Lung microvascular endothelial cell (primary cell): Measurements from ENCODE around the gene GGA2. TPM values are rescaled to one million over a fixed set of nuclear protein-coding genes. Genes with fewer than 3 reads are reported as not detected.
A peak's percentile ranks its signal among the peaks of the same experiment; 100 is the strongest.
"Not testable (repeated sequence)": the region's sequence is repeated elsewhere in the genome, so short reads cannot be mapped to it uniquely, and the experiment has no call there.

ENCODE experiments used
- DNase-seq, 2 donors: peaks; one replicate each; pipeline versions ENCODE4 v3.0.0 to v3.0.0-alpha.2; 2010; ENCODE audit warnings: low read depth in 2 of 2
- total RNA-seq: library from RNA; depleted of rRNA; stranded (reverse); fragments of >200 nt; gene quantifications from 2 replicates; pipeline ENCODE4 v1.2.1, GENCODE V29; 2014

The GGA2 gene
- total RNA-seq, 1 donor from 2014 or later: 28.4 TPM

DNA sequence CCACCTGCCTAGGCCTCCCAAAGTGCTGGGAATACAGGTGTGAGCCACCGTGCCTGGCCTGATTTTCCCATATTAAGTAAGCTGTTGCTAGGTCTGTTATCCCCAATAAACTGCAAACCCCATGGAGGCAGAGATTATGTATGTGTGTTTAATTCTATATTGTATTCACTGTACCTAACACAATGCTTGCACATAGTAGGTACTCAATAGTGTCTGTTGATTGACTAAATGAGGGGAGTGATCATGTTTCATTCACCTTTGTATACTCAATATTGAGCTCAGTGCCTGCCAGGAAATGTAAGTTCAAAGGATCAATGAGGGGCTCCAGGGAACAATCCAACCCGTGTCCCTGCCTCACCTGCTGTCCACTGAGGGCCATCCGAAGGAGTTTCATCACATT lies 14.6 kb upstream of the GGA2 start:
- no peak for DNase-seq

DNA sequence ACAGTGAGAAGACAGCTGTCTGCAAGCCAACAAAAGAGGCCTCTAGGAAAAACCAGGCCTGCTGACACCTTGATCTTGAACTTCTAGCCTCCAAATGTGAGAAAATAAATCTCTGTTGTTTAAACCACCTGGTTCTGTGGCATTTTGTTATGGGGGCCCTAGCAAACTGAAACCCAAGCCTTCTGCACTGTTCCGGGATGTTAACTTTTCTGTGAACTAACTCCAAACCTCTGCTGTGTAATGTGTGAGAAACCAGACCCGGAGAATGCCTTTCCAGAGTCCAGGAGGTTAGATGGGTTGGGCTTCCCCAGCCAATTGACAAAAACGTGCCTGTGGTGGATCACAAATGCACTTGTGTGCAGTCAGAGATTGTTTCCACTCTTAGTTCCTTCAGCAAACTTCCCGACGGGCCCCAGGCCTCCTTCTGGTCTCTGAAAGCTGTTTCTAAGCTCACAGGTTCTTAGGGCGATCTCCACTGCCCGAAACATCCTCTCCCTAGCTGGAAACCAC lies 13.6 kb upstream of the GGA2 start:
- no peak for DNase-seq

DNA sequence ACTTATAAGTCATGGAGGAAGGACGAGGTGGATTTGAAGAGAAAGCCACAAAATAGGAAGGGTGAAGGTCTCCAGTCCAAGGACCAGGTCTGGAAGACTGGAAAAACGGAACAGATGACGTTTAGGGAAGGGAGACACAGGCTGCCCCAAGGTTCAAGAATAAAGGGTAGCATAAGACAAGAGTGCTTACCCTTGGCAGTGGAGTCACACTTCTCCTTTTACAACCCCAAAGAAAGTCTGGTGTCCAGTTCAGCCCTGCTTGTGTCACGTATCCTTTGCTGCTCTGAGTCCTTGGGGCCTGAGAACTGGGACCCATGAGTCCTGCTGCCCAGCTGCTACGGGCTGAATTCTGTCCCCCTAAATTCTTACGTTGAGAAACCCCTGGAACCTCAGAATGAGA lies 13.0 kb upstream of the GGA2 start:
- DNase-seq: no peak

DNA sequence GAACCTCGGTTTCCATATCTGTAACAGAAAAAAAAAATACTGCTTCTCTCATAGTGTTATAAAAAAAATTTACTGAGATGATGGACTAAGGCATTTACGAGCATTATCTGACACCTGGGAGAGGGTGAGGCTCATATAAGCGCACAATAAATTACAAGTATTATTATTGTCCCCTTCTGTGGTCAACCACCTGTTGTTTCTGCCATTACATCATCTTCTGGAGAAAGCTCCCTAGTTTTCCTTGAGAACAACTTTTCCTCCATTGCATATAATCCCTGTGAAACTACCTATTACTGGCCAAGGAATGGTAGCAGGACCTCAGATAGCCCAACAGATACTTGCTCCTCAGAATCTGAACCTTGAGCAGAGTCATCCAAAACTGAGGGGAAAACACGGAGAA lies 11.7 kb upstream of the GGA2 start:
- no peak for DNase-seq

DNA sequence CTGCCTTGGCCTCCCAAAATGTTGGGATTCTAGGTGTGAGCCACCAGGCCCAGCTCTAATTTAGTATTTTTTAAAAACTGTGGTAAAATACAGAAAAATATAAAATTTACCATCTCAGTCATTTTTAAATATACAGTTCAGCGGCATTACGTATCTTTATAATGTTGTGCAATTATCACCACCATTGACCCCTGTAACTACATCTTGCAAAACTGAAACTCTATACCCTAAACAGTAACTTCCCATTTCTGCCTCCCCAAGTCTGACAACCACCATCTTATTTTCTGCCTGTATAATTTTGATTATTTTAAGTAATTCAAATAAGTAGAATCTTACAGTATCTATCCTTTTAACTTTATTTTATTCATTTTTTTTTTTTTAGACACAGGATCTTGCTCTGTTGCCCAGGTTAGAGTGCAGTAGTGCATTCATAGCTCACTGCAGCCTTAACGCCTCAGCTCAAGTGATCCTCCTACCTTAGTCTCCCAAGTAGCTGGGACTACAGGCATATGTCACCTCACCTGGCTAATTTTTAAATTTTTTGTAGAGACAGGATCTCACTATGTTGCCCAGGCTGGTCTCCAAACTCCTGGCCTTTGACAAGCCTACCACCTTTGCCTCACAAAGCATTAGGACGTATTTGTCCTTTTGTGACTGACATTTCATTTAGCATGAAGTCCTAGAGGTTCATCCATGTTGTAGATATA lies 10.9 kb upstream of the GGA2 start:
- DNase-seq: no peak

DNA sequence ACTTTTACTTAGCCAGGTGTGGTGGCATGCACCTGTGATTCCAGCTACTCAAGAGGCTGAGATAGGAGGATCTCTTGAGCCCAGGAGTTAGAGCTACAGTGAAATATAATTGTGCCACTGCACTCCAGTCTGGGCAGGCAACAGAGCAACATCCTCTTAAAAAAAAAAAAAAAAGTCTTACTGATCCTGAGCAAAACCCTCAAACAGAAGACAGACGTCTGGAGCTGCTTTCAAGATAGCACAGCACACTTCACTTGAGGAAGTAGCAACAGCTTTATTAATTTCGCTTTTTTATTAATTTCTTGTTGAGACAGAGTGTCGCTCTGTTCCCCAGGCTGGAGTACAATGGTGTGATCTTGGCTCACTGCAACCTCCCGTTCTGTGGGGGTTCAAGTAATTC lies 10.2 kb upstream of the GGA2 start:
- DNase-seq: no peak

DNA sequence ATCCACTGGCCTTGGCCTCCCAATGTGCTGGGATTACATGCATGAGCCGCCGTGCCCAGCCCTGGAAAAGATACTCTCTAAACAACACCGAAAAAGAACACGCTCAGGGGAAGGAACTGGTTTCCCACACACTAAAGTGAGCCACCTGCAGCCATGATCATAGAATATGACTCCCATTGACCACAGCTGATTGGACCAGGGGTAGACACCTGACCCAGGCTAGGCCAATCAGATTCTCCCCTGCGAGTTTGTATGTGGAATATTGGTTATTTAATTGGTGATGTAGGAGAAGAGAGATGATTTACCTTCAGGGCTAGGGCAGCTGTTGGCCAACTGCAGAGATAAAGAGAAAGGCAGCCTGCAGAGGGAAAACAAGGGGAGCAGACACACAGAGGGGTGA lies 9.0 kb upstream of the GGA2 start:
- DNase-seq: no peak

DNA sequence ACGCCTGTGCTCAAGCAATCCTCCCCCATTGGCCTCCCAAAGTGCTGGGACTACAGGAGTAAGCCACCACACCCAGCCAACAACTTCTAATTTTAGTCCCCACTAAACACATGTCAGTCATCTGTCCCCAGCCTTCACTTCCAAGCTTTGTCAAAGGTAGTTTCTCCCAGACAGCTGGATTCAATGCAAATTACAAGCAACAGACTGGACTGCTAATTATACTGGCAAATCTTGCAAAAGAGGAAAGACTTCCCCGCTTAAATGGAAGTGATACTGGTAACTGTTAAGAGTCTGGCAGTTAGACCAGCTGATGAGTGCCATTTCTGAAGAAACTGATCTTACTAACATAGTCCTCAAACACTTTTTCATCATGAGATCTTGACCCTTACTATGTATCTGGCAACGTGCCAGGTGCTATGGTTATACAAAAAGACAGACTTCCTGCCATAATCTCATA lies 8.2 kb upstream of the GGA2 start:
- peak; percentile 14 to 71 for DNase-seq

DNA sequence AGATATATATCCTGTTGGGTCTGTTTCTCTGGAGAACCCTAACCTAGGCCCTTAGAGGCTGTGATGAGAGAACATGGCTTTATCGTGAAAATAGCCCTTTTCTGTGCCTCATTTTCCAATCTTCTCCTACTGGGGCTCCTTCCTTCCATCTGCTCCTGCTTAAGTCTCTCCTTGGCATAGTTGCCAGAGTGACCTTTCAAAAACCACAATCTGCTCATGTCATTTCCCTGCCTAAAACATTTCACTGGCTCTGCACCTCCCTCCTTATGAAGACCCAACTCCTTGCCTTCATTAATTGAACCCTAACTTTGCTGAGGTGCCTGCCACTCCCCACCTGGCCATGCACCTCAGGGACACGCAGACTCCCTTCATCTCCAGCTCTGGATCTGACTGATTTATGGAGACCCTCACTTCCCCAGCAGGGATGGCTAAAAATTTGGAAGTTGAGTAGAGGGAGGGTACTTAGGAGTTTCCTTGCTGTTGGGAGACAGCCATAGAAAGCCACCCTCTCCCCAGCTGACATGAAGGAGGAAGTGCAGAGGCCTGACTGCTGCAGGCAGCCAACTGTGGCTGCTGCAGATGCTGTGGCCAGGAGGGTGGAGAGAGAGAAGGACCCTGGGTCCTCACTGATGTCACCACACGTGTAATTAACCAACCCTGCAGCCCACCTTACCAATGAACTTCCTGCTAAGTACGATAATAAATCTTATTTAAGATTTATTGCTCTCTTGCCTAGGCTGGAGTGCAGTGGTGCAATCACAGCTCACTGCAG lies 6.3 kb upstream of the GGA2 start:
- DNase-seq: no peak

DNA sequence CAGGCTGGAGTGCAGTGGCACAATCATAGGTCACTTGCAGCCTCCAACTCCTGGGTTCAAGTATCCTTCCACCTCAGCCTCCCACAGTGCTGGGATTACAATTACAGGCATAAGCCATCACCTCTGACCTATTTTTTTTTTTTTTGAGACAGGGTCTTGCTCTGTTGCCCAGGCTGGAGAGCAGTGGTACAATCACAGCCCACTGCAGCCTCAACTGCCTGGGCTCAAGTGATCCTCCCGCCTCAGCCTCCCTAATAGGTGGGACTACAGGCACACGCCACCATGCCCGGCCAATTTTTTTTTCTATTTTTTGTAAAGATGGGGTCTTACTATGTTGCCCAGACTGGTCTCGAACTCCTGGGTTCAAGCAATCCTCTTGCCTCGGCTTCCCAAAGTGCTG lies 5.6 kb upstream of the GGA2 start:
- no peak for DNase-seq

DNA sequence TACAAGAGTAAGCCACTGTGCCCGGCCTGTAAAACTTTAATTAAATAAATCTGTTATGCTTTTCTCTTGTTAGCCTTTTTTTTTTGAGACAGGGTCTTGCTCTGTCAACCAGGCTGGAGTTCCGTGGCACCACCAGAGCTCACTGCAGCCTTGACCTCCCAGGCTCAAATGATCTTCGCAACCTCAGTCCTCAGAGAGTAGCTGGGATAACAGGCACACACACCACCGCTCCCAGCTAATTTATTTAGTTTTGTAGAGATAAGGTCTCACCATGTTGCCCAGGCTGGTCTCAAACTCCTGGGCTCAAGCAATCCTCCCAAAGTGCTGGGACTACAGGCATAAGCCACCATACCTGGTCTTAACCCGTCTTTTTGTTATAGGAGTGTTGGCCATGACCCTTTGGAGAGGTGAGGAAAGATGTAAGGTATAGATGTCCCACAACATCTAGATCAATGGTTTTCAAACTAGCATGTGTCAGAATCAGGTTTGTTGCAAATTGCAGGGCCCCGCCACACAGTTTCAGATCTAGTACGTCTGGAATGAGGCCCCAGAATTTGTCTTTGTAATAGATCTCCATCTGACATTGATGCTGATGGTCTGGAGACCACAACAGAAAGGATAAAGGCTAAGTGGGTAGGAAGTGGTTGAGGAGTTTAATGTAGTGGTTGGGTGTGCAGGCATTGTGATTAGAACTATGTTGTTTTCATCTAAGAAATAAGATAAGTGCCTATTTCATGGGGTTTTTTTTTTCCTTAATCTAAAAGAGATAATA lies 4.3 kb upstream of the GGA2 start:
- no peak for DNase-seq

DNA sequence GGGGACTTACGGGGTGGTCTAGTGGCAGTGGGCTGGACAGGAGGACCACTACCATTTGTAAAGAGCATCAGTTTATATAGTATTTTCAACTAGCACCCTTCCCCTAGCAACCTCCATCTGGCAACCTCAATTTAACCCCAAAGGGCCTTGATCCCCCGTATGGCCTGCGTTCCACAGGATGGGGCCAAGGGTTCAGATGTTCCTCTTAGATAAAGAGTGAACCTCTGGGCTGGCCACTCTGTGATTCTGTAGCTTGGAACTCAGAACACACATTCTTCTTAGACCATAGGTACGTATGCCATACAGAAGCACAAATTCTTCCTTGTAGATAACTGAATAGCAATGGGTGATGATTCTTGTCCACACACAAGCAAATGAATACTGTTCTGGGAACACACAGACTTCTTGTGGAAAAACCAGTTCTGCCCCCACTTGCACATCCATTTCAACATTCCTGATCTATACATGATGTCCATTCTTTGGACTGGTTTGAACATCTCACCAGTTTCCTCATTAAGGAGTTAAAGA lies 1.9 kb upstream of the GGA2 start:
- no peak for DNase-seq

DNA sequence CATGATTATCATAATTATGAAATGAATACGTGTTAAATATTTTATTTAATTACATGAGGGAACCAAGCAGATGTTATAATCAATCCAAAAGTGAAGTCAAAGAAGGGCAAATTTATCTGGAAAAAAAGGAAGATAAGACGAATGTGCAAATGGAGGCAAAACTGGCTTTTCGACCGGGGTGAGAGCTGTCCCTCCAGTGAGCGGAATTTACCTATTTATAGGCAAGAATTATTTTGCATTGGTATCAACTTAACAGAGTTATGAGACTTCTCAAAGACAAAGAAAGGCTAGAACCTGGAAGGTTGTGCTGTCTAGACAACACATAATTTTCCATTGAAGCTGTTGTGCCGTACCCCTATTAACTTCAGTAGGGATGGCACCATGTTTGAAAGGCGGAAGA lies 1.4 kb upstream of the GGA2 start:
- DNase-seq: no peak

DNA sequence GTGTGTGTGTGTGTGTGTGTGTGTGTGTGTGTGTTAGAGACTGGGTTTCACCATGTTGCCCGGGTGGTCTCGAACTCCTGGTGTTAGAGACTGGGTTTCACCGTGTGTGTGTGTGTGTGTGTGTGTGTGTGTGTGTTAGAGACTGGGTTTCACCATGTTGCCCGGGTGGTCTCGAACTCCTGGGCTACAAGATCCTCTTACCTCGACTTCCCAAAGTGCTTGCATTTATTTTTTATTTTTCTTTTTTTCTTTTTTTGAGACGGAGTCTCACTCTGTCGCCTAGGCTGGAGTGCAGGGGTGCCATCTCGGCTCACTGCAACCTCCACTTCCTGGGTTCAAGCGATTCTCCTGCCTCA lies 599 bp upstream of the GGA2 start:
- not testable (repeated sequence) for DNase-seq

DNA sequence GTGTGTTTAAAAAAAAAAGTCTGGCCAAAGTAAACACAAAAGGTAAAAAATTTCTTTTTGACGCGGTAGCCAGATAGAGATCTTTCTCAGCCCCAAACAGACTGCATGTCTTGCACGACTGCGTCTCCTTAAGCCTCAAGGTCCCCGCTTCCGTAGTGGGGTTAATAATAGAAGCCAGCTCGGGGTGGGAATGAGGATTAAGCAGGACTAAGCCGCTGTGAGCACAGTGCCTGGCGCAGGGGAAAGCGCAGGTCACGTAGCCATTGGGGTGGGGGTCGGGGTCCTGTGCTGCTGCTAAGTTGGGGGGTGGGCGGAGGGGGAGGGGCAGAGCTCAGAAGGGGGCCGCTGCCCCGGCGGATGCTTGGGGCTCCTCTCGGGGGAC lies 521 bp downstream of the GGA2 start:
- peak in 1 of 2 donors; percentile 40 for DNase-seq

DNA sequence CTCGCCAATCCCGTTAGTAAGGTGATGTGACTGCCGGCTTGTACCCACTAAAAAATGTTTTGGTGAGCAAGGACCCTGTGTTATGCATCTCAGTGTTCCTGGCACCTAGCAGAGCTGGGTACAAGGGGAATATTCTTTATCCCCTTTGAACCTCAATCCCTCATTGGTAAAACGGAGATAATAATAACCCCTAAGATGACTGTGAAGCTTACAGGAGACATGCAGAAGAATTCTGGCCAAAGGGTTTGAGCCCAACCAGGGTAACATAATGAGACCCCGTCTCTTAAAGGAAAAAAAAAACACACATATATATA lies 896 bp downstream of the GGA2 start:
- no peak for DNase-seq

DNA sequence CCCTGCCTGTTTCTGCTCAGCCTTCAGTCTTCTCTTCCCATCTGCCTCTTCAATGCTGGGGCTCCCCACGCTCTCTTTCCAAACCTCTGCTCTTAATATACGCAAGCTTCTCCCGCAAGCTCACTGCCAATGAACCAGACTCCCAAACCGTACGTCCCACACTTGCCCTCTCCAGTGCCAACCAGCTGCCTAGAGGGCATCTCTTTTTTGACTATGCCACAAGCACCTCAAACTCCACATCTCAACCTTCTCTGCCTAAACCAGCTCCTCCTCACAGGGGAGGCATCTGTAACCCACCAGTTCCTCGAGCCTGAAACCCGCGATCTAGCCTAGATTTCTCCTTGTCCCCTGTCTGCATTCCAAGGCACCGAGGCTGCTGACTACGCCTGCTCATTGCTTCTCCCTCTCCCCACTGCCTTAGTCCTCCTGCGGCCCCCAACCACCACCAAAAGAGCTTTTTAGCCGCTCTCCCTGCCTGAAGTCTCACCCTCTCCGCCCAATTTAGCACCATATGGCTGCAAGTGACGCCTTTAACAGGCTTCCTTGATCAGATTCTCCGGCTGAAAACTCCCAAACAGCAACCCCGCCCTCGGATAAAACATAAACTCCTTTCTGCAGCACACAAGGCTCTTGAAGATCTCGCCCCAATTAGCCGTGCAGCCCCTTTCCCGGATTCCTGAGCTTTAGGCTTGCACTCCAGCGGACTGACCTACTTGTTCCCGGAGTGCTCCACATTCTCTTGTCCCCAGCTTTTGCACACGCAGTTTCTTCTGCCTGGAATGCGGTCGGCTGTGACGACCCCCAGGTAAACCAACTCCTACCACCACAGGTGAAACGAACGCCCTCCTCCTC lies 1.5 kb downstream of the GGA2 start:
- DNase-seq: peak; percentile 16 to 27

DNA sequence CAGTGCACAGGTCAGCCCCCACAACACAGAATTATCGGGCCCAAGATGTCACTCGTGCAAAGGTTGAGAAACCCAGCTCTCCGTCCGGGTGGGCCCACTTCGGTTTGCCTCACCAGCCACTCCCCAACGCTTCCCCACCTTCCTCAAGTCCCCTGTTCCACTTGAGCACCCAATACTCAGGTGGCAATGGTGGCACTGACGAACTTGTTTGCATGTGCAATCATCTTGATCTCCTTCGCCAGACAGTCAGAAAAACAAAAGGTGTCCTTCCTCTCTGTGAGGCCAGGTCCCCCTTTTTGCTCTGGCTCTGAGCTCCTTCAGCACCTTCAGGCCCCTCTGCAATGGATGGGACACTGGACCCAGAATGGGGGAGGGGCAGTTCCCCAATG lies 3.7 kb downstream of the GGA2 start:
- DNase-seq: no peak

DNA sequence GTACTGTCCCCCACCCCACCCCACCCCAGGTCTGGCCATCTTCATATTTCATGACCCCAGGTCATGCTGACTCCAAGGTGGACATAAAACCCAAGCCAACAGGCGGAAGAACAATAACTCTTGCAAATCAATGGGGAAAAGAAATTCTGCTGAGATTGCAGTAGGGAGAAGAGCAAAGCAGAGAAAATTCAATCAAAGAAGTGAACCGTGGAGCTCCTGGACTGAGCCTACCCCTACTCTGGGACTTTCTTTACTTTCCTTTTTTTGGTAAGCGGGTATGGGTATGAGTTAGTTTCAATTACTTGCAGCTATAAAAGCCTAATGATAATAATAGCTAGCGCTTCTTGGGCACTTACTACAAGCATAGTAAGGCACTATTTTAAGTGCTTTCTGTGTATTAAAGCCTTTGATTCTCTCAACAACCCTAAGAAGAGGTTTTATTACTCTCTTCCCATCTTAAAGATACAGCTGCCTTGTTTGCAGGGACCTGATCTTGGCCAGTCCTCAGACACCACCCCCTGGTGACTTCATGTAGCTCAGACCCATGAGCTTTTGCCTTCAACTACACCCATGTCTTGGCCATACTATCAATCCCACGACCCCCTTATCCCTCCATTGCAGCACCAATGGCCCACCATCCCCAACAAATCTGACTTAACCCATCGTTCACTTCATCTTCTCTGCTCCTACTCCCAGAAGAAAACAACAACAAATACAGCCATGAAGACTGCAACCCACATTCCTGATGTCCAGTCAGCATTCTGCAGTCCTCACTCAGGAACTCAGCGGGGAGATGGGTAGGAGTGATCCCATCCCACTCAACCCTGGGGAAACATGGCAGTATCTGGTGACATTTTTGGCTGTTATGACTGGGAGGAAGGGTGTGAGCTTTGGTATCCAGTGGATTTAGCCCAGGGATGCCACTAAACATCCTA lies 4.4 kb downstream of the GGA2 start:
- peak in 1 of 2 donors; percentile 16 for DNase-seq

DNA sequence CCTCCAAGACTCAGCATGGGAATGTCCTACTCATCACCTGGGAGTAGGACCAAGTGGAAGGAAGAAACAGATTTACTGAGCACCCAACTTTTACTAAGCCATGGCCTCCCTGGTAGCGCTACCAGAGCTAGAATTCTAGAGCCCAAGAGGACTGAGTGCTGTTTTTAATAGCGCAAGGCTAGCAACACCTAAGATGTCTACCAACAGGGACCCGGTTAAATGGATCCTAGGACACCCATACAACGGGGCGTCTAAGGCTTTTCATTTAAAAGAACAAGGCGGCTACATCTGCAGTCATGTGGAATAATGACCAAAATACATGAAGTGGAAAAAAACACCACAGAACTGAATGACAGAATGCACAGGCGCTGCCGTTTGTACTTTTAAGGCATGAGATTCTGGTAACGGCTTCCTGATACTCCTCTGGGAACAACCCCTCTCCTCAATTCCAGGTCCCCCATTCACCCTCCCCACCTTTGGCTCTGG lies 5.1 kb downstream of the GGA2 start:
- DNase-seq: no peak
